ENCODE results near the gene PTPRG.

Gene PTPRG

DNA sequence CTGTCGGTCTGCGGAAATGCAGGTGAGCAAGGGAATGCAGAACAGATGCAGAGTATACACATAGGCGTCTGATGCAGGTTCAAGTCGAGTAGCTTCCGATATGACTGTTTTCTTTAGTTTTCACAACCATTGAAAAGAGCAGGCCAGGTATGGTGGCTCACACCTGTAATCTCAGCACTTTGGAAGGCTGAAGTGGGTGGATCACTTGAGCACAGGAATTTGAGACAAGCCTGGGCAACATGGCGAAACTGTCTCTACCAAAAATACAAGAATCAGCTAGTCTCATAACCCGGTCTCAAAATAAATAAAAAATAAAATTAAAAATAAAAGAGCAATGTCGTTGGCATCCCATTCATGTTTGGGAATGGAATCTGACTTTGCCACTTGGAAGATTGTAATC lies 101.5 kb downstream of the PTPRG start:
- no peak for DNase-seq

DNA sequence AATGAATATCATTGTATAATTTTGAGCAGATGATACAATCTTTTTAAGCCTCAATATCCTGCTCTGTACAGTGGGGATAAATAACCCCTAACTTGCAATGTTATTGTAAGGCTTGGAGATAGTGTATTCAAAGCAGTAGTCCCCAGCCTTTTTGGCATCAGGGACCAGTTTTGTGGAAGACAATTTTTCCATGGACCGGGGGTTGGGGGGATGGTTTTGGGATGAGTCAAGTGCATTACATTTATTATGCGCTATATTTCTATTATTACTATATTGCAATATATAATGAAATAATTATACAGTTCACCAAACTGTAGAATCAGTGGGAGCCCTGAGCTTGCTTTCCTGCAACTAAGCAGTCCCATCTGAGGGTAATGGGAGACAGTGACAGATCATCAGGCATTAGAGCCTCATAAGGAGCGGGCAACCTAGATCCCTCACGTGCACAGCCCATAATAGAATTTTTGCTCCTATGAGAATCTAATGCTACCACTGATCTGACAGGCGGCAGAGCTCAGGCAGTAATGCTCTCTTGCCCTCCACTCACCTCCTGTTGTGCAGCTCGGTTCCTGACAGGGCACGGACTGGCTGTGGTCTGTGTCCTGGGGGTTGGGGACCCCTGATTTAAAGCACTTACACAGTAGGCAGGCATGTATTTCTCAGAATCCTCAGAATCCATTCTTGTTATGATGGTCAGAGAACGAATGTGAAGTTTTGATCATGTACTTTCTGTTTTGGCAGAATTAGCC lies 102.2 kb downstream of the PTPRG start:
- DNase-seq = peak; percentile 59

DNA sequence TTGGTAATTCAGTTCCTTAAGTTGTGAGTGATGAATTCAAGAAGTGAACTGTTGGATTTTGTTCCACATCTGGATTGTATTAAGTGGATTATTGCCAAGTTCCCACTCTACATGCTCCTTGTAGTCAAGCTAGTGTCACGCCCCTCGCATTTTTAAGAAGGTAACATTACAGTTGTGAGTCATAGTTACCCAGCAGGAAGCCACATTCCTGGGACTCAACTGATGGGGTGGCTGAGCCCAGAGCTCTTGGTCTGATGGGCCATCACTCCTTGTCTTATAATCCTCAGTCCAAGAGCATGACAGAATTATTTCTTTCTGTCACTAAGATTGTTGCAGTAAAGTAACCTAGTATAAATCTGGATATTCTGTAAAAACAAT lies 102.7 kb downstream of the PTPRG start:
- DNase-seq = peak; percentile 99

DNA sequence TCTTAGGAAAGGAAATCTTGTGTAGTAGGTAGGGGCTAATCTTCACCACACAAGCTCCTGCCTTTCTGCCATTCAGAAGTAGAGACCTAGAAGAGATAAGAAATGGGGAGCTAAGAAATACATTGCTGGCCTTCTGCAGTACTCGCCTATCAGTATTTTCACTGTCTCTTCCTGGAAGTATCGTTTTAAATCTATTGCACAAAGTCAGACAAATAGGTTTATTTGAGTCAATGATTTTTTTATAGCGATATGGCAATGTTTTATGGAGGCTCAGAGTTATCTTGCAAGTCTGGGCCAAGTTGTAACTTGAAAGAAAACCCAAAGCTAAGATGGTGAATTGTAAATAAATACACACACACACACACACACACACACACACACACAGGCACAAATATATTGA lies 103.8 kb downstream of the PTPRG start:
- no peak for DNase-seq

DNA sequence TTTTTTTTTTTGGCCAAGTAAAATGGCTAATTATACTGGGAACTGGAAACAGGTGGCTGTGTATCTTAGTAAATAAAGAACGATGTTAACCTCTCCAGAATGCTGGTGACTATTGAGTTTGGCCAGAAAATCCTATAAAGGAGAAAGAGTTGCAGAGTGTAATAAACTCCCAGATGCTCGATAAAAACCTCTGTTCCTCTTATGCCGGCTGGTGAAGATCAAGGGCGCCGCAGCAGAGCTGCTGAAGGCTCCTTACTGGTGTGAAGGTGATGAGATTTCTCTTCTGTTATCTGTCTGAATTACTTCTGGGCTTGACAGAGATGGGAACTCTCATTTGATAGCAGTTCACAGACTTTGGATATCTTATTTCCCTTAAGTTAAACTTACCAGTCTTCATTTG lies 104.6 kb downstream of the PTPRG start:
- no peak for DNase-seq

DNA sequence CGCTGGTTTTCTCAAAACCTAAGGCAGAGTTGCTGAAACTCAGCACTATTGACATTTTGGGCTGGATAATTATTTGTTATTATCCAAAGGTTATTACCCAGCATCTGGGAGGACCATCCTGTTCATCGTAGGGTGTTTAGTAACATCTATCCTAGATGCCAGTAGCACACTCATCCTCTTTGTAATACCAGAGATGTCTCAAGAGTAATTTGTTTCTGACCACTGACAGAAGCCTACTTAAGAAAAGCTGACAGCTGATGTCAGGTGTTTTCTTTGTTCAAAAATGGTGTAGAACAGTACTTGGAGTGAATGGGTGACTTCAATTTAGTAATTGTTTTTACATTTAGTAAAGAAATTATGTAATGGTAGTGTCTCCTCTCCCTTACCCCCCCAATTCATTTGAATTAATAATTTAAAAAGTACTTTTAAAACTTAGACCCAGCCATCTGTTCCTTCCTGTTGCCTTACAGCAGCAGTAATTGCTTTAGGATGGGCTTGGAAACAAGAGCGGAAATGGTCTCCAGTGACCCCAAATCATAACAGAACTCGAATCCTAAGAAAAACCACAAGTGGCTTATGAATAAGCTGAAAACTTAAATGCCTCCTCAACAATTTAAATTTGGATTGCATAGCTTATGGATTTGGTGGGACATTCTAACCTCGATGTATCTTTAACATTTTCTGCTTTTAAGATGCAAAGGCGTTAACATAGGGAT lies 105.4 kb downstream of the PTPRG start:
- peak; percentile 61 for DNase-seq

DNA sequence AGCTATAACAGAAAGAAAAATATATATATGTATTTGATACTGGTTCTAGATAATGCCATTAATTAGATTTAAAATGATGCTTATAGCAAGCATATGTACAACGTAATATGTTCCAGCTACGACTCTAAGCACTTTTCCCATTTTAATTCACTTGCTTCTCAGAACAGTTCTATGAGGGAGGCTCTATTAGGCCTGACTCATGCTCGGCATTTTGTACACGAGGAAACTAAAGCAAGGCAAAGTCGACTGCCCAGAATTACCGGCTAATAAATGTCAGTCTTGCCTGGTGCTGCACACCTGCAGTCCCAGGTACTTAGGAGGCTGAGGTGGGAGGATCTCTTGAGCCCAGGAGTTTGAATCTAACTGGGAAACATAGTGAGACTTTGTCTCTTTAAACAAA lies 106.0 kb downstream of the PTPRG start:
- peak; percentile 51 for DNase-seq

DNA sequence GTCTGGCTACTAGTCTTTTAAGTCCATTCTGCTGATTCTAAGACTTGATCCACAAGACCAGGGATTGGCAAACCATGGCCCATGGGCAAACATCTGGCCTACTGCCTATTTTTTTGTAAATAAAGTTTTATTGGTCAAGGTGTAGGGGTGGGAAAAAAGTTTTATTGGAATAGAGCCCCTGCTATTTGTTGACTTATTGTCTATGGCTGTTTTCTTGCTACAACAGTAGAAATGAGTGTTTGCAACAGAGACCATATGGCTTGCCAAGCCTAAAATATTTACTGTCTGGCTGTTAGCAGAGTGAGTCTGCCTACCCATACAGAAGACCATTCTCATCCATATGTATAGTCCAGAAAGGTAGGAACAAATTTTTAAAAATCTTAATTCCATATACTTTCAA lies 106.4 kb downstream of the PTPRG start:
- no peak for DNase-seq

DNA sequence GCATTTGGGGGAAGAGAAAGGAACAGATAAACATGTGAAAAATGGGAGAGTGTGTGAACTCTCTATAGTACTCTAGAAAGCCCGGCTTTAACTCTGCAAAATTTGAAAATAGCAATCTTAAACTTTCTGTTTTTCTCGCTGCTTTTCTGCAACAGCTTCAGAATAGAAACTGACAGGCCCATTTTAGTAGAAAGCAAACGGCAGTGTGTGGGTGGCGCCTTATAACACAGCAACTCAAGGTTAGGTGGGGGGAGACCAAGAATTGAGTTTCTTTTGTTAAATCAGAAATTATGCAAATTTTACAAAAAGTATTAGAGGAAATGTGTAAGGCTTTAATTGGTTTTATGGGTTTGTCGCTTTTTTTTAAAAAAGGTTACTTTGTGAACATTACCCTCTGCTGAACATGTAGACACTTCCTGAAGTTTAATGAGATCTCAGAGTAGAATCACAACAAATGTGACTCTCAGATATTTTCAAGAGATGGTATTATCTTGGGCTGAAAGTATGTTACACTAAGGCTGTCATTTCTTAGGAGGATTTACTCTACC lies 107.0 kb downstream of the PTPRG start:
- DNase-seq = no peak

DNA sequence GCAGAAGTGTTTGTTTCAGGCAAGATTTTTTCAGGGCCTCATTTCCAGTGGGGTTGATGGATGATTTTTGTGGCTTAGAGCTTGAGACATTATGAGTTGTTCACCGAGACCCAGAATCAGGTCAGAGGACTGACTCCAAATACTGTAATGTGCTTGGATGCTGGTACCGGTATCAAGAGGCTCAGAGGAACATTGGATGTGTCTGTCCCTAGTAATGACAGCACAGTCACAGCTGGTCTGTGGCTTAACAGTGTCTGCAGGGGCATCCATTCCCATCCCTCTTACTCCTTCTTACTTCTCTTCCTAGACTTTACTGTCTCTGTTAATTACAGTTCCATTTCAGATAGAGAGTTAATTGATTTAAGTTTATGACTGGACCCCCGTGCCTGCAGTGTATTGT lies 107.8 kb downstream of the PTPRG start:
- DNase-seq = no peak

DNA sequence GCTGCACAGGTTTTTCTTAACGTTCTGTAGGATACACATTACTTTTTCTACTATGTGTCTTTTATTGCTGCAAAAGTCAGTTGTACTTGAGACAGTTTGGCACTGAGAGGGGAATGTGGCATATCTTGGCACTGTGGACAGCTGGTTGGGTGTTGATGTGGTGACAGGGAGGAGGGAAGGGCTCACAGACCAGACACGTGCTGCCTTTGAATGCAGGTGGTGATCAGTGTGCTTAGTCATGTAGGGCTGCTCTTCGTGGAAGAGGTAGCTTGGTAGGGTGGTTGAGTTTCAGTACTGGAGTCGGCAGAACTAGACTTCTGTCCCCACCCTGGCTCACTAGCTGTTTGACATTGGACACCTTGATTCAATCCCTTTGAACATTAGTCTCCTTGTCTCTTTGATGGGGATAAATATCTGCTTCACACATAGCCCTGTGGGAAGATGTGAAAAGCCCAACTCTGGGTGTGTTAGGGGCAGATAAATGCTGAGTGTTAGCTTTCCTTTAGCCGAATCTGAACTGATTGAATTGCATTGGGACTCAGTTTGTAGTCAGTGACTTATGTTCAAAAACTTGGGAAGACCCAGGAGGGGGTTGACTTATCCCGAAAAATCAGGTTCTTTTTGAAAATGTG lies 108.4 kb downstream of the PTPRG start:
- no peak for DNase-seq

DNA sequence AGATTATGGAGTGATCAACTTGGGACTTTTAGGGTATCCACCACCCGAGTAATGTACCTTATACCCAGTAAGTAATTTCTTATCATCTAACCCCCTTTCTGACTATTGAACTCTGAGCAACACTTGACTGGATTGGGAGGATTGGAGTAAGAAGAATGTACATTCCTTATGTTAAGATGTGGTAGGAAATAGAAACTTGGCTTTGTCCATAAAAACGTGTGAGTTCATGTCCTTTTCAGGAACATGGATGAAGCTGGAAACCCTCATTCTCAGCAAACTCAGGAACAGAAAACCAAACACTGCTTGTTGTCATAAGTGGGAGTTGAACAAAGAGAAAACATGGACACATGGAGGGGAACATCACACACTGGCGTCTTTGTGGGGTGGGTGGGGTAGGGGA lies 112.3 kb downstream of the PTPRG start:
- DNase-seq = no peak

DNA sequence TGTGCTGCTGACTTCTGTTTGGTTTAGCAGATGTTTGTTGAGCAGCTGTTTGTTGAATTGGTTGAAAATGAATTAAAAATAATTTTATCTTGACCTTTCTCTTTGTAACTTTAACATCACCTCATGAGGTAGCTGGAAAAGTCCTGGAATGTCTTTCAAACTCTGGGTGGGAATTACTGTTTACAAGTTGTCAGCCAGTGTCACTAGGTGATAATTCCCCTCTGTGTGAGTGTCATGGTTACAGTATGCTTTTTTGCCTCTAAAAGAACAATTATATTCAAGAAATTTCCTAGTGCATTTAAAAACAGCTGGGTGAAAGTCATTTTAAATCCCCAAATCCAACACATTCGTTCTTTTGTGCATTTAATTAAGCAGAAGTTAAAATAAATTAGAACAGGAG lies 113.2 kb downstream of the PTPRG start:
- no peak for DNase-seq

DNA sequence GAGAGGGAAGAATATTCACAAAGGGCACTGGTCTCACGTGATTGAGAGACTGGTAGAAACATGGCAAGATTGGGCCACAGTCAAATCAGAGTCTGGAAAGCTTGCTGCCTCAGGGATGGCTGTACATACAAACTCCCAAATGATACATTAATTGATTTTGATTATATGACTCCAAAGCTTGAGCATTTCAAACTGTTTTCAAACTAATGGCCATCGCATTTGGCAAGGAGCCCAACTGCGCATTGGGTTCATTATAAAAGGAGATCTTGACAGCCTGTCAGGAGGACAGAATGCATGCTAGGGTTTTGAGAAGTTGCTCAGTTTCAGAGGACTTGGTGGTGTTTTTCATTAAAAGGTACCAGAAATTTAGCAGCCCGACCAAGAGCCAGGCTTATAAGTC lies 117.7 kb downstream of the PTPRG start:
- DNase-seq = no peak

DNA sequence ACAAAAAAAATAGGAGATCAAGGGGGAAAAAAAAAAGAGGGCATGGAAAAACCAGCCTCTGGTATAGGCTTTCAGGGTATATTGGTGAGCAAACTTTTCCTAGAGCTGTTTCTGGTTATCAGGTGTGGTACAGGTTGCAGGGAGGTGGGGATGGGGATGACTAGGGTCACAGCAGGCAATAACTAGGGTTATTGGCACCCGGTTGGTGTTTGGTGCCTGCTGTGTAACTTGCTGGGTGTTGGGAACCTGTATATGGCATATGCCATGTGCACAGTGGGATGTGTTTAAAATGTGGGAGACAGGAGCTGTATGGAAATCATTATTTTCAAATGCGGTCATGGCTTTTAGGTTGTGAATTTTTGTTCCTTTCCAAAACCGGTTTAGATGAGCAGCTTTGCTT lies 119.2 kb downstream of the PTPRG start:
- no peak for DNase-seq

DNA sequence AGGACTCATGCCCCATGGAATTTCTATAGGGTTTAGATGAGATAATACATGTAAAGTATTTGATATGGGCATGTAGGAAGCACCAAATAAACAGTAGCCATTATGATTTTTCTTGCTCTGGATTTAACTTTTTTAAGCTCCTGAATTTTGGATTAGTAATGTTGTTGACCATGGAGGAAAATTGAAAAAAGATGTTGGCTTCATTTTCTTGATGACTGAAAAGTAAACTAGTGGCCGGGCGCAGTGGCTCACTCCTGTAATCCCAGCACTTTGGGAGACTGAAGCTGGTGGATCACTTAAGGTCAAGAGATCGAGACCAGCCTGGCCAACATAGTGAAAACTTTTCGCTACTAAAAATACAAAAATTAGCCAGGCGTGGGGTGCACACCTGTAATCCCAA lies 120.3 kb downstream of the PTPRG start:
- no peak for DNase-seq

DNA sequence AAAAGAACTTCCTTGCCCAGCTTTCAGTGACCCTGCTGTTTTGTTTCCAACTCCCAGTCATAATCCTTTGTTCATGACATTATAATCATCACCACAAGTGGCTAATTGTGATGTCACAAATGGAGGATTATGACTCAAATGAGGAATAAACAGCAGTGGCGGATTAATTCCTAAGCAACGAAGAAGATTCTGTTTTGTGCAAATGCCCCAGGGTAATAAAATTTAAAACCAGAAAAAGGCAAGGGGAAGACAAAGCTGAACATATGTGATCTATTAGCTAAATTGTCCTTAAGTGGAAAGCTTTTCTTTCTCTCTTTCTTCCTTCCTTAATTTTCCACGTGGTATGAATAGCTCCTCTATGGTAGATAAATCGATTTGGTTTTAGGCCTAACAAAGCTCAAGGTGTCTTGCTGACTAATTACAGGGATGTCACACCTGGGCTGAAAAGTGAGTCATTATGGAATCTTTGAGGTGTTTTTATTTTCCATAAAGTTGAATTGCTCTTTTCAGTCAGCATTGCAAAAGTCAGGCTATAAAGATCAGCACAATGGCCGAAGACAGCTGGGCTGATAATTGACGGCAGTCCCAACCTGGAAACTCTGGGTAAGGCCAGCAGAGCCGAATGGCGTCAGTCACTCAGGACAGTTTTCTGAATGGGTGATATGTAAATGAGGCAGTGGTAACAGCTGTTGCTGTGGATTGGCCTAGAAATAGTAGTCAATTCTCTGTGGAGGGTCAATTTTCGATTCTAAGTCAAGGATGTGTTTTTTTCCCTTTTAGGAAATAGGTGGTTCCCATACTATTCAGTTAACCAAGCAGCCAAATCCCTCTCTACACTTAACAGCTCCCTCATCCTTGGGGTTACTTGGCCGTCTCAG lies 121.5 kb downstream of the PTPRG start:
- peak; percentile 61 for DNase-seq

DNA sequence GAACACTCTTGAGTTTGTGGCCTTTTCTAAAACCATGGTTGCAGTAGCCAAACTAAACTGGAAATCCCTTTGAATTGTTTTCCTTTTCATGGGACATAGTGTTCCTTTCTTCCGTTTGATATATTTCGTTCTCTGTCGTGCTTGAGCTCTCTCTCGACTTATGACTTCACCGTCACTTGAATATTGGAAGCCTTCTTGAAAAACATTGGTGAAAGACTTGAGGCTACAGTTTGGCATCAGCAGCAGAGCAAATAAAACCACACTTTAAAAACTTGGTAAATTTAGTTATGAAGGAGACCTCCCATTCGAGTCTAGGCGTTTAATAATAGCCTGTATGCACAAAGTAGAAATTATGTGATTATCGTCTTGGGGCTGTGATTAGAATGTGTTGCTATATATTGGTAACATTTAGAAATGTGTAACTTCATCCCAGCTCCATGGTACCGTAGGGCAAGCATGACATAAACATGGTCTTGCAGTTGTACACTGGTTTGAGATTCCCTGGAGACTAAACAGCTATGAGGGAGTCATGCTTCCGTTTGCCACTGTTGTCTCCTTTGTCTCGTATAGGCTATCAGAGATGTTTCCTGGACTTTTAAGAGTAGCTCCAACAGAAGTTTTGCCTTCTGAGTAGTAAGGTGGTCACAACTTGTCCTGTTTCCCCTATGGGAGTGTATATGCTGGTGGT lies 122.3 kb downstream of the PTPRG start:
- DNase-seq = no peak

DNA sequence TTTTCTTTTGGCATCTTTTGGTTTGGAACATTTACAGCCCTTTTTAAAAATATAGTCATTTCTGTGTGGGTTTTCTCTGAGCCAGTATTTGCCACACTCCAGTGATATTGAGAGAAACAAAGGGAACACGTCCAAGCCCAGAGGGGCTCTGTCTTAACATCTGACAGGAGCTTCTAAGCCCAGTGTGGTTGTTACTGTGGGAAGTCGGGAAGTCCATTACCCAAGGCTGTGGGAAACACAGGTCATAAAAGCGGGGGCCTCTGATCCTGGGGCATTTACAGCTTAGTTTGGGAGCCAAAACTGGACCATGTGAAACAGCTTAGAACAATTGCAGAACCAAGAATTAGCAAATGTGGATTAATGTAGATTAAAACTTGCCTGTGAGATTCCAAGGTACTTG lies 123.0 kb downstream of the PTPRG start:
- no peak for DNase-seq

DNA sequence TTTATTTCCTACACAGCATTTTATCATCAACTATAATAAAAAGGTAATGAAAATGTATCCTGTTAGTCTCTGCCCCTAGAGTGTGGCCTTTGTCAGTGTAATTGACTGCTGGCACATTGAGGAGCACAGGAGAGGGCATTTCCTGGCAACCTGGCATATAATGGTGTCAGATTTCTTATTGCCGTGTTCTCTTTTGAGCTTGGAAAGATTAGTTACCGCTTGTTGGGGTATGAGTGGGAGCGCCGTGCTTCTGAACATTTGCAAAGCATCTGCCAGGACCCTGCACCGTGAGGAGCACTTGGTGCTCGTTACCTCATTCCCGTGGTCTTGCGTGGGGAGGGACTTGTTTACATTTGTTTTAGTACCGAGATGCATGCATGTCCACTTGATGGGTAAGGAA lies 124.4 kb downstream of the PTPRG start:
- no peak for DNase-seq

DNA sequence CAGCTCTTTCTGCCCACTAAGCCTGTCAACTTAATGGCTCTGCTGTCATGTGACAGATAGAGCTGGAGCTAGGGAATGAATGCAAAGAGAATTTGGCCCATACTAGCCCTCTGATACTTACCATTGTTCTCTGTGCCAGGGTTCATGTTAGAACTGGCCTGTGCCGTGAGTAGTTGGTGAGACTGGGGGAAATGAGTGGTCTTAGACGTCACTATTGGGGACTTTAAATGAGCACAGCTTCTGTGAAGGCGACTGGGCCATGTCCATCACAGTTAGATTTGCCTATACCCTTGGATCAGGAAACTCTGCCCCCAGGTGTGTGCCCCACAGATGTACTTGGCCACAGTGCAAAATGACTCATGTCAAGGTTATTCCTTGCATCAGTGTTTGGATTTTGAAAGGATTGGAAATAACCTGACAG lies 124.9 kb downstream of the PTPRG start:
- no peak for DNase-seq

DNA sequence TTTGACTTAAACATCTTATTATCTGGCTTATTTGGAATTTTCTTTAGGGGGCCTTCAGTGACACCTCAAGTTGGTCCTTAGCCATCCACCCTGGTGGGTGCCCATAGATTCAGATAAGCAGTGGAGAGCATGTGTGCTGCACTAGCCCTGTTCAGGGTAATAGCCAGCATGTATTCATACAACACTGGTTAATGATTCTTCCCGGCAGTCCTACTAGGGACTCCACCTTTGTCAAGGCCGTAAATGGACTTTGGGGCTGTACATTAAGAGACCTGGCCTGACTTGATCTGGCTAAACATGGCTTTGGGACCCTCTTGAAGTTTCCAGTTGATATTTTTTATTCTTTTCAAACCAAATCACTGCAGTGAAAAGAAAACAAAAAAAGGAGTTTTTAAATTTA lies 125.8 kb downstream of the PTPRG start:
- DNase-seq = no peak

Measured in fibroblast of skin of back (primary cell).